Measurements from ENCODE around the gene ZP4.

The ZP4 gene

GRCh38 chr1:237890822-237891221 lies at the start of gene ZP4:
TSS of gene ZP4 (minus strand) at chr1:237890922. CDS start at chr1:237890635, 287 bp downstream.
- DNase-seq, result no peak

GRCh38 chr1:237938553-237938952 lies 47.8 kb upstream of the ZP4 start:
- no peak for DNase-seq

- DNase-seq, result no peak
Measured at GRCh38 chr1:237938068-237938467, 47.3 kb upstream of the ZP4 start.

GRCh38 chr1:237932816-237933215 lies 42.1 kb upstream of the ZP4 start:
- DNase-seq, result no peak

GRCh38 chr1:237931581-237931980 lies 40.9 kb upstream of the ZP4 start:
- DNase-seq, result no peak

GRCh38 chr1:237927198-237927597 lies 36.5 kb upstream of the ZP4 start:
- DNase-seq, result no peak

- no peak for DNase-seq
Measured at GRCh38 chr1:237921306-237921705, 30.6 kb upstream of the ZP4 start.

- no peak for DNase-seq
Measured at GRCh38 chr1:237913345-237913744, 22.6 kb upstream of the ZP4 start.

GRCh38 chr1:237911911-237912310 lies 21.2 kb upstream of the ZP4 start:
- no peak for DNase-seq

- DNase-seq, result no peak
Measured at GRCh38 chr1:237910834-237911233, 20.1 kb upstream of the ZP4 start.

GRCh38 chr1:237903961-237904360 lies 13.2 kb upstream of the ZP4 start:
- no peak for DNase-seq

GRCh38 chr1:237902960-237903743 lies 12.4 kb upstream of the ZP4 start:
- DNase-seq, result no peak

GRCh38 chr1:237901299-237901934 lies 10.7 kb upstream of the ZP4 start:
- no peak for DNase-seq

- DNase-seq, result no peak
Measured at GRCh38 chr1:237895630-237896029, 4.9 kb upstream of the ZP4 start.

- no peak for DNase-seq
Measured at GRCh38 chr1:237894131-237894530, 3.4 kb upstream of the ZP4 start.

- no peak for DNase-seq
Measured at GRCh38 chr1:237891979-237892378, 1.3 kb upstream of the ZP4 start.

GRCh38 chr1:237891266-237891665 lies 544 bp upstream of the ZP4 start:
- DNase-seq, result no peak

GRCh38 chr1:237890416-237890815 lies 306 bp downstream of the ZP4 start:
- DNase-seq, result no peak

- DNase-seq, result no peak
Measured at GRCh38 chr1:237888143-237888542, 2.6 kb downstream of the ZP4 start.

GRCh38 chr1:237887542-237887941 lies 3.2 kb downstream of the ZP4 start:
- DNase-seq, result no peak

GRCh38 chr1:237884237-237884636 lies 6.5 kb downstream of the ZP4 start:
- no peak for DNase-seq

- no peak for DNase-seq
Measured at GRCh38 chr1:237879195-237879594, 11.5 kb downstream of the ZP4 start.

- no peak for DNase-seq
Measured at GRCh38 chr1:237878406-237878805, 12.3 kb downstream of the ZP4 start.

GRCh38 chr1:237877631-237878030 lies 13.1 kb downstream of the ZP4 start:
- no peak for DNase-seq

GRCh38 chr1:237875291-237875690 lies 15.4 kb downstream of the ZP4 start:
- no peak for DNase-seq
